ENCODE measurements around the gene RASGRP3.
"Not testable (repeated sequence)": the region's sequence is repeated elsewhere in the genome, so short reads cannot be mapped to it uniquely, and the experiment has no call there.

The RASGRP3 gene

DNA sequence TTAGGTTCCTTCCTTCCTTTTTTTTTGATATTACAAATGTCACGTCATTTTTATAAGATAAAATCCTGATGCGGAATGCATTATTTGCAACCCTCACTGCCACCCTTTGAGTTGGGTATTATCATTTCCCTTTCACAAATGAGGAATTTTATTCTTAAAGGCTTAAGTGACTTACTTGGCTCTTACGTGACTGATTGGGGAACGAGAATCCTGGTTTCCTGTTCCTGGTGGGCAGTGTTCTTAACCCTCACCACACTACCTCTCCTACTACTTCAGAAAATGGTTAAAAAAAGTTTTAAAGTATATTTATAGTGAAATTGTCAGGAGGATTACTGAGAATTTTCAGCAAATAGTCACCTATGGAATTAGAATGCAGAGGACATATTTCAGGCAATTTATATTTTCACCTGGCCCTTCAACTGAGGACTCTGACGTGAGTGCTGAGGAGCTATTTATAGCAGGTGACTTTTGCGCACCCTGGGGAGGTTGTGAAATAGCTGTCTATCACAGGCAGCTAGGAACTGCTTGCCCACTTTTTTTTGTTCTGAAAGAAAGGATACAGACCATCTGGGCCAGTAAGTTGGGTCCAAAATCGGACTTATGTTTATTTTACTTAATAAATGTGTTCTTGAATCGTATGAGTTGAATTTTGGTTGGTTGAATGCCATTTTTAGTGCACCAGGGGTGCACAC is 18.7 kb upstream of the RASGRP3 start:
- no peak for DNase-seq

DNA sequence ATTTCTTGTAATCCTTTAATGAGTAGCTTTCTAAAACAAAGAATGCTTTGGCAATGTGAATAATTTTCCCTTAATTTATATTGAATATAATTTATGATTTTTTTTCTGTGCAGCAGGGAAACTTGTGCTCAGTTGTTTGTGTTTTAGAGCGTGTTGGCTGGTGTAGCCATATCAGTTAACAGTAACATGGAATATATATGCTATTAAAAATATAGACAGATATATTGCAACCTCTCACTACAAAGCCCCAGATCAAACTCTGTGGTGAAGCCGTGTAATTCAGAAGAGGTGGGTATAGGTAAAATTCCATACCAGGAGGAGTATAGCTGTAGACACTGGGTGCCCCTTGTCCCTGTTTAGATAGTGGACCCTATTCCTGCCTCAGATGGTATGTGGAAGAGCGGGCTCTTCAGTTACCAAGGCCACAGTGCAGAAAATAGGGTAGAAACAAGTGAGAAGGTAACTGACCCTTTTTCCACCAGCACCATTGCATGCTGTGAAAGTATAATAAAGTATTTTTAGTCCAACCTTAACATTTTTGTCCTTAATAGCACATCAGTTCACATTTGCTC is 18.1 kb upstream of the RASGRP3 start:
- no peak for DNase-seq

GRCh38 chr2:33459745-33460144 is 16.7 kb upstream of the RASGRP3 start:
- no peak for DNase-seq

GRCh38 chr2:33462512-33462911 is 13.9 kb upstream of the RASGRP3 start:
- DNase-seq, result not testable (repeated sequence)

- DNase-seq, result no peak
These were observed 9.0 kb upstream of the RASGRP3 start for GRCh38 chr2:33467413-33467812.

- DNase-seq, result no peak
These were observed 7.2 kb upstream of the RASGRP3 start for GRCh38 chr2:33469238-33469637.

- DNase-seq, result peak; percentile 89
These were observed 972 bp upstream of the RASGRP3 start for GRCh38 chr2:33475224-33476130.

- DNase-seq, result no peak
These were observed 343 bp downstream of the RASGRP3 start for GRCh38 chr2:33476793-33477190.

DNA sequence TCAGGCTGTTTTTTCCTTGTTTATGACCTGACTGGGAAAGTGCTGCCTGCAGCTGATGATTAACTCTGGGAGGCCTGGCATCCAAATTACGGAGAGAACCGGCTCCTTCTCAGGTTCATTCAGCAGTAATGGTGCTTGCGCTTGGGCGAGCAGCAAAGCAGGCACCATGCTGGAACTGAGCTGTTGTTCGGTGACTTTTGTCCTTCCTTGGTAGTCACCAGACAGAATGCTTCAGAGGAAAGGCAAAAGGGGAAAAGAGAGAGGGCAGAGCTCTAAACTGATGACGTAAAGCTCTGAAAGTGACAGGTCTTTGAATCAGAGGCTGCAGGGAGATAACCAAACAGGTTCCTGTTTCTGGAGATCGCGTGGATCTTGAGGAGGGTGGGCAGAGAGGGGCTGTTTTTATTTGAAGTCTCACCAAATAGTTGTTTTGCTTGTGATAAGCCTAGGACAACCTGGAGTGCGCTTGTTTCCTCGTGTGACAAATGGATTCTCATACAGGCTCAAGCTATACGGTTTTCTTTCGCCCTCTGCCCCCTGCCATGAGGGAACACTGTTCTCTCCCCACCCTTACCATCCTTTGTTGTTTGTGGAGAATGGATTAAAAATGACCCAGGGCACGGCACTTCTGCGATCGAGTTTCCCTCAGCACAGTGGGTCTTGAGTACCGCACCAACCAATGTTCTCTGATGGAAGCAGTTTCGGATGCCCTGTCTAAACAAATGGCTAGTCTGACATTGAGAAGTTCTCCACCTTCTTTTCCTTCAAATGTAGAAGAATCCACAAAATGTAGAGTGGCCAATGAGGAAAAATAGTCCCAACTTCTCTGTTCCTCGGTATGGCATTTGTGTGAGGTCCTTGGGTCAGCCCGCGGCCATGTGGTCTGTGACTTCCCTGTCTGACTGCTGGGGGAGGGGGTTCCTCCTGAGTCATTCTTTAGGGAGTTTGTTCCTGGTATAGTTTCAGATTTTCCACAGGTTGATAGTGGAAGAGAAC is 1.3 kb downstream of the RASGRP3 start:
- DNase-seq, result peak; percentile 66

GRCh38 chr2:33478968-33479731 is 2.7 kb downstream of the RASGRP3 start:
- no peak for DNase-seq

DNA sequence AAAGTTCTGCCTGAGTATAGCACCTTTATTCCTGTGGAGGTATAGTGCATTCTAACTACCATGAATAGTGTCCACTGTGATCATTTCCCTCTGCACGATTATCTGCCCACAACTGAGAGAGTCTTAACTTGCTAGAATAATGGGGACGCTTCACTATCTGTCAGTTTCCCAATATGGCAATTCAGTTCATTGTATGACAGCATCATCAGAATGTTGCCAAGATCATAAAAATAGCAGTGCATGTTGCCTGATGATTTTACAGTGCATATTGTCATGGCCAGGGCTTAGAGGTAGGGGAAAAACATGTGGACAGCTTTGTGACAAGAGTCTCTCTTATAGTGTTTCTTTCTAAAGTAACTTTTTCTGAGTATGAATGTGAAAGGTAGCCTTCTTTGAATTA is 6.1 kb downstream of the RASGRP3 start:
- no peak for DNase-seq

- peak; percentile 39 for DNase-seq
These were observed 7.7 kb downstream of the RASGRP3 start for GRCh38 chr2:33484042-33484621.

- no peak for DNase-seq
These were observed 8.6 kb downstream of the RASGRP3 start for GRCh38 chr2:33485051-33485450.

DNA sequence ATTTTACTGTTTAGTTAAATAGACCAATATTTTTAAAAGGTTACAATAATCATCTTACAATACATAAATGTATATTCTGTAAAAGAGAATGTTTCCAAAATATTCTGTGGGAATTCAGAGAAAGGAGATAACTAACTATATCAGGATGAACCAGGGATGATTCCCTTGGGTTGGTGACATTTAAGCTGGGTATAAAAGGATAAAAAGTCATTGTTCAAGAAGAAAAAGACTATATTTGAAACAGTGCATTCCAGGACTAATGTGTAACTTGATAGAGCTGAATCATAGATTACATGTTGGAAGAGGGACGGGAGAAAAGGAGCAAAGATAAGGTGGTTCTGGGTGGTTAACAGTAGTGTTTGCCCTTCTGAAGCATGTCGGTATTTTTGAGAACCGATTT is 10.1 kb downstream of the RASGRP3 start:
- no peak for DNase-seq

DNA sequence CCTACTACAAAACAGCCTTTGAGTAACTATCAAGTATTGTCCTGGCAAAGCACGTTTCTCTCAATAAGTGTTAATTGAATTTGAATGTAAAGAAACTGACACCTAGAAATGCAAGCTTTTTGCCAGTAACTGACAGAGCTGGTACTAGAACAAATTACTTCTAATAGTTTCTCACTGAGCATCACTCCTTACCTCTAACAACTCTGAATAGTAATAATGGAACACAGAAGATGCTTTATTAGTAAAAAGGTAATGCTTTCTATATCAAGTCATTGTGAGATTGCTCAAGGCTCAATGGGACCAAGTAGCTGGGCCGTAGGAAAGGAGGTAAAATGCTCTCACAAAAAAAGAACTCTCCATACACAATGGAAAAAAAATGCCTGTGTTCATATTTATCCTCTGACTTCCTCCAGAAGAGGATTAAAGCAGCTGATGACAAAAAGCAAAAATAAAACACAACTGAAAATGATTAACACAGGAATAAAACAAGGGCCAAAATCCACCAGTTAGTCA is 11.8 kb downstream of the RASGRP3 start:
- peak; percentile 71 for DNase-seq

GRCh38 chr2:33488715-33489540 is 12.5 kb downstream of the RASGRP3 start:
- DNase-seq, result peak; percentile 78

GRCh38 chr2:33489835-33490431 is 13.5 kb downstream of the RASGRP3 start:
- DNase-seq, result no peak

DNA sequence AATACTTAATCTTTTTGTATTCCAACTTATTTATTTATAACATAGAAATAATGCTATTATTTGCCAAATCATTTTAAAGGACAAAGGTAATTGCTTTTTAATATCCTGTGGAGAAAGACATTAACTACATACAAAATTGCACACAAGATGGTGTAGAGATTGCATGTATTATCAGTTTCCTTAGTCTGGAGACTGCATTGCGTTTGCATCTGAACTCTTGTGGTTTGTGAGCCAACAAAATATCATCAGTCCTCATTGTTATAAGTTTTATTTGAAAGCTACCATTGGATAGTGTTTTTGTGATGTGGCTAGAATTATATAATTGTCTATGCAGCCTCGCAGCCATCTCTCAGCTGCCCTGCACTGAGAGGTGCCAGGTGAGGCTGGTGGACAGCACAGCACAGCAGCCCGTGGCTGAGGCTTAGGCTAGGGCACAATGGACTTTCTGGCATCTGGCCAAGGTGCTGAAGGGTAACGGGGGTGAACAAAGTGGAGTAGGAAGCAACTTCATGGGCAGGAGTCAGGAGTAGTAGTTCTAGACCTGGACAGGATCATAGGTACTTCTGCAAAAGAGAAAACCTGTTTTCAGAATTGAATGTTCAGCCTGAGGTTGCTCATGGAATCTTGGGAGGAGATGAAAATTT is 15.1 kb downstream of the RASGRP3 start:
- no peak for DNase-seq

Data from activated CD4-positive, alpha-beta T cell treated with anti-CD3 and anti-CD28 coated beads, Interleukin-2, amount 50 U/mL, for 16 hours (primary cell).